Sigmoid colon (tissue), 7 donors: Measurements from ENCODE around the gene TTLL10. TPM values are rescaled to one million over a fixed set of nuclear protein-coding genes. Genes with fewer than 3 reads are reported as not detected.

Source experiments
- DNase-seq: peaks from one replicate; pipeline ENCODE4 v3.0.0-alpha.2; 2019
- H3K27ac ChIP-seq, 4 donors: fragments of 200-600 bp; sonication (generic); one replicate each; pipeline ENCODE4 v1.5.1; 2016 to 2019; ENCODE audit warnings: mild to moderate bottlenecking in 1 of 4
- H3K27me3 ChIP-seq, 3 donors: fragments of 200-600 bp; sonication (generic); one replicate each; pipeline ENCODE4 v1.5.1; 2019; ENCODE audit warnings: mild to moderate bottlenecking in 1 of 3
- H3K36me3 ChIP-seq, 4 donors: fragments of 200-600 bp; sonication (generic); one replicate each; pipeline ENCODE4 v1.5.1; 2016 to 2019
- H3K4me1 ChIP-seq, 4 donors: fragments of 200-600 bp; sonication (generic); one replicate each; pipeline ENCODE4 v1.5.1; 2017 to 2019
- H3K4me3 ChIP-seq, 4 donors: fragments of 200-600 bp; sonication (generic); one replicate each; pipeline ENCODE4 v1.5.1; 2017 to 2019; ENCODE audit warnings: mild to moderate bottlenecking in 2 of 4, moderate library complexity in 1 of 4
- H3K9me3 ChIP-seq, 4 donors: fragments of 200-600 bp in 3 of 4; sonication (generic) in 3 of 4; one replicate each; pipeline versions ENCODE4 v1.5.1 to v1.6.1; 2013 to 2019
- EP300 ChIP-seq, 4 donors: sonication (generic); formaldehyde crosslinking; IDR thresholded peaks; one replicate each; pipeline ENCODE4 v1.6.1; 2017; ENCODE audit warnings: antibody characterized with exemption in 4 of 4
- POLR2A ChIP-seq, 2 donors: fragments of 450-650 bp; IDR thresholded peaks; one replicate each; pipeline ENCODE4 v1.6.1; 2016; ENCODE audit warnings: antibody characterized with exemption in 2 of 2, mild to moderate bottlenecking in 2 of 2, moderate library complexity in 2 of 2
- POLR2AphosphoS5 ChIP-seq, 4 donors: sonication (generic); formaldehyde crosslinking; IDR thresholded peaks; one replicate each; pipeline ENCODE4 v1.6.1; 2017; ENCODE audit warnings: antibody characterized with exemption in 4 of 4
- WGBS, 2 donors: extraction: QIAGEN DNeasy Blood & Tissue Kit; methylation state at CpG; one replicate each; pipeline ENCODE4 v1.1.7; 2013; 5-methylcytosine and 5-hydroxymethylcytosine counted together
- intact Hi-C: fragments of 100-400 bp; cut with DNase I; formaldehyde crosslinking; loops from one replicate; pipeline ENCODE4 v1.15.1; 2023
- polyA plus RNA-seq, 3 donors: library from polyadenylated mRNA; stranded (reverse); fragments of 200-250 nt; gene quantifications; one replicate each; pipeline ENCODE4 v1.2.3, GENCODE V29; 2013
- total RNA-seq, 4 donors: library from RNA; depleted of rRNA; stranded (reverse); fragments of >200 nt; gene quantifications; one replicate each; pipeline ENCODE4 v1.1.0, GENCODE V29; 2016
- TF ChIP-seq, protein P1 (sequence below), 4 experiments: fragments of 450-650 bp in 3 of 4; fragments of 200-600 bp in 1 of 4; IDR thresholded peaks; one replicate each; pipeline ENCODE4 v1.5.1; 2016 to 2019; ENCODE audit warnings: antibody characterized with exemption in 4 of 4, mild to moderate bottlenecking in 3 of 4, moderate library complexity in 2 of 4
- donor health status: healthy with polysubstance abuse.
- donor health status: Bipolar disorder and iron deficiency.
- donor health status: healthy.

Gene TTLL10
- total and polyA plus RNA-seq, 7 donors, result 0.46 to 0.70 (median 0.60) TPM; not detected in 4

DNA sequence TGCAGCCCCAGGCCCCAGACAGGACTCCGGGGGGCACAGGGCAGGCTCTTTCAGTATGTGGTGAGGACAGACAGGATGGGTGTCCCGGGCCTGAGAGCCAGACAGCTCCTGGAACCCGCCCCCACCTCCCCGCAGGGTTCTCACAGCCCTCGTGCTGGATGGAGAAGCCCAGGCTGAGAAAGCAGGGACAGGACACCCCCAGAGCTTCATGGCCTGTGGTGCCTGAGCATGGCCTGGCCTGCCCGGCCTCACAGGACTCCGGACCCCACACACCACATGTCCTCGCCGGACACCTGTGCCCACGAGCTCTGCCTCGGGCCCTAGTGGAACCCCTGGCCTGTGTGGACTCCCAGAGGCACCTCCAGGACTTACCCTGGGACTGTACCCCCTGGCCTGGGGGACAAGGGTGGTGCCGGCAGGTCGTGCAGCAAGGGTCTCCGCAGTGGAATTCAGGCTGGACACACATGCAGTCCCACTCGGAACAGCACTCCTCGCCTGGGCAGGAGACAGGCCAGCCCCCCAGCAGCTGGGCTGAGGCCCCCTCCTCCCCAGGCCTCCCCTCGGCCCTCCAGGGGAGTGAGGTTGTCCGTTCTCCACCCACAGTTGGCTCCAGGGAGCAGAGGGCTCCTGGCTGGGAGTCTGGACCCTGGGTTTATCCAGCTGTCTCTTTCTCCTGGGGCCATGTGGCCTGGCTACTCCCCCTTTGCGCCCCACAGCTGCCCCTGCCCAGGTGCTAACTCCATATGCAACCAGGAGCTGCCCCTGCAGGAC is 31.5 kb downstream of the TTLL10 start:
- H3K27ac ChIP-seq, result no peak overlapping the region
- no peaks in the 10 kb centered on the region for H3K9me3 ChIP-seq
- DNase-seq, result no peak
- H3K4me3 ChIP-seq, result no peak overlapping the region
- H3K27me3 ChIP-seq, result peaks cover 10 to 61% (median 28%) of the 10 kb centered on the region in 3 donors
- WGBS, 2 donors, result 86 to 89% methylated on average over 19 of the region's 19 CpGs
- H3K4me1 ChIP-seq, result peaks cover 0 to 39% (median 37%) of the 10 kb centered on the region in 4 donors
- TF ChIP-seq, protein P1, sequence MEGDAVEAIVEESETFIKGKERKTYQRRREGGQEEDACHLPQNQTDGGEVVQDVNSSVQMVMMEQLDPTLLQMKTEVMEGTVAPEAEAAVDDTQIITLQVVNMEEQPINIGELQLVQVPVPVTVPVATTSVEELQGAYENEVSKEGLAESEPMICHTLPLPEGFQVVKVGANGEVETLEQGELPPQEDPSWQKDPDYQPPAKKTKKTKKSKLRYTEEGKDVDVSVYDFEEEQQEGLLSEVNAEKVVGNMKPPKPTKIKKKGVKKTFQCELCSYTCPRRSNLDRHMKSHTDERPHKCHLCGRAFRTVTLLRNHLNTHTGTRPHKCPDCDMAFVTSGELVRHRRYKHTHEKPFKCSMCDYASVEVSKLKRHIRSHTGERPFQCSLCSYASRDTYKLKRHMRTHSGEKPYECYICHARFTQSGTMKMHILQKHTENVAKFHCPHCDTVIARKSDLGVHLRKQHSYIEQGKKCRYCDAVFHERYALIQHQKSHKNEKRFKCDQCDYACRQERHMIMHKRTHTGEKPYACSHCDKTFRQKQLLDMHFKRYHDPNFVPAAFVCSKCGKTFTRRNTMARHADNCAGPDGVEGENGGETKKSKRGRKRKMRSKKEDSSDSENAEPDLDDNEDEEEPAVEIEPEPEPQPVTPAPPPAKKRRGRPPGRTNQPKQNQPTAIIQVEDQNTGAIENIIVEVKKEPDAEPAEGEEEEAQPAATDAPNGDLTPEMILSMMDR (IDR thresholded peaks at IDR 0.05), result no peak
- no peak for TF ChIP-seq POLR2AphosphoS5 (IDR thresholded peaks at IDR 0.05)
- no peak for TF ChIP-seq POLR2A (IDR thresholded peaks at IDR 0.05)
- no peak for TF ChIP-seq EP300 (IDR thresholded peaks at IDR 0.05)
- intact Hi-C loops, result loop anchor here (5.0 kb wide), 1 partner anchor 48 kb away; no protein-coding TSS in a partner anchor
- H3K36me3 ChIP-seq, result no peaks in the 10 kb centered on the region

DNA sequence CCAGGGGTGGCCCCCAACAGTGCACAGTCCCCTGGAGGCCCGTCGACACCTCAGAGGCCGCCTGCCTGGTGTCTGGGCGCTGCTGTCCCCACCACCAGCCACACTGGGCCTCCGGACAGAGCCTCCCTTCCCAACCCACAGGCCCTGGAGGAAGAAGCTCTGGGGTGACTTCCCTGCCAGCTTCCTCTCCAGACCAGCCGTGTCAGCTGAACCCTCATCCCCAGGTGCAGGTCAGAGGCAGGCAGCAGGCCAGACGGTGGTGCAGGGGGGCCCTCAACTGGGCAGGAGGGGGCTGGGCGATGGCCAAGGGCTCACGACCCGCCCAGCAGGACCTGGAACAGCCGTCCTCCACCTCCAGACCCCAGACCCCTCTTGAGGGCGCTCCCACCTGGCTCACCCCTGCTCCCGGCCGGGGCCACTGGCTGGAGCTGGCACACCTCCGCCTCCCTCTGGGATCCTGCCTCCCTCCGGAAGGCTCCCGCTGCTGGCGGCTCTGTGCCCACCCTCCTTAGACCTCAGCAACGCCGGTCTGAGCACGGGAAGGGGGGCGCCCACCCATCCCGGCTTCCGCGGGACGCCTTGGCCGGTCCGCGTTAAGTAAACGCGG is 32.2 kb downstream of the TTLL10 start:
- DNase-seq, result no peak
- H3K9me3 ChIP-seq, result no peaks in the 10 kb centered on the region
- H3K4me1 ChIP-seq, result peaks cover 0 to 36% (median 35%) of the 10 kb centered on the region in 4 donors
- no peak overlapping the region for H3K27ac ChIP-seq
- WGBS, 2 donors, result 17 to 25% methylated on average over 31 of the region's 31 CpGs
- intact Hi-C loops, result loop anchor here (5.0 kb wide), 1 partner anchor 49 kb away; no protein-coding TSS in a partner anchor
- H3K4me3 ChIP-seq, result peak overlapping the region in 3 of 4 donors; percentile 3 to 27 (median 24)
- TF ChIP-seq, protein P1 (IDR thresholded peaks at IDR 0.05), result no peak
- TF ChIP-seq POLR2A (IDR thresholded peaks at IDR 0.05) (no peak), EP300 (IDR thresholded peaks at IDR 0.05) (no peak), POLR2AphosphoS5 (IDR thresholded peaks at IDR 0.05) (no peak)
- H3K27me3 ChIP-seq, result peaks cover 10 to 57% (median 28%) of the 10 kb centered on the region in 3 donors
- H3K36me3 ChIP-seq, result no peaks in the 10 kb centered on the region

DNA sequence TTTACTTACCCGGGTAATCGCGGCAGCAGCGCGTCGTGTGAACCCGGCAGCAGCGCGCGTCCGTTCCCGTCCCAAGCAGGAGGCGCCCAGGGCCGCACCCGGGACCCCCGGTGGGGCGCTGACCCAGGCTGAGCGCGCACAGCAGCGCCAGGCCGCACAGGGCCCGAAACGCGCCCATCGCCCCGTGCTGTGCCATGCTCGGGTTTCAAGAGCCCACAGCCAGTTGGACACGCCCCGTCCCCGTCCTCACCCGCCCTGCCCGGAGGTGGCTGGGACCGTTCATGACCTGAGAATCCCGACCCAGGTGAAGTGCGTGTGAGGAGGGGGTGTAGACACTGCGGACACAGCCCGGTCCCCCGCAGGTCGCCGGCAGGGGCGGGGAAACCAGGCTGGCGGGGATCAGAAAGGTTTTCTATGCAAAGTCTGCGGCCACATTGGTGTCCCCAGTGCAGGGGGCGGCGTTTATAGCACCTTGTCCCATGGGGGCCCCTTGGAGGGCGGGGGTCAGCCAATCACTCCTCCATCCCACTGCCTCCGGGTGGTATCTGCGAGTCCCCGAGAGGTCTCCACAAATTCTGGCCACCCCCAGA is 32.8 kb downstream of the TTLL10 start, which contains the start of gene TNFRSF18:
Gene TNFRSF18, minus strand, starts transcription at position 217 of the 590 bp plus-strand sequence. Its CDS starts 21 bp downstream, at position 196.
- TF ChIP-seq EP300 (IDR thresholded peaks at IDR 0.05) (no peak), POLR2A (IDR thresholded peaks at IDR 0.05) (no peak), POLR2AphosphoS5 (IDR thresholded peaks at IDR 0.05) (no peak)
- TF ChIP-seq, protein P1 (IDR thresholded peaks at IDR 0.05), result no peak
- no peaks in the 10 kb centered on the region for H3K36me3 ChIP-seq
- intact Hi-C loops, result loop anchor here (5.0 kb wide), 1 partner anchor 49 kb away; no protein-coding TSS in a partner anchor
- H3K4me3 ChIP-seq, result peak within 1 kb of the TSS in 3 of 4 donors; percentile 3 to 27 (median 24)
- no peaks in the 10 kb centered on the region for H3K9me3 ChIP-seq
- no peak within 1 kb of the TSS for H3K27ac ChIP-seq
- H3K4me1 ChIP-seq, result peaks cover 0 to 30% (median 29%) of the 10 kb centered on the region in 4 donors
- DNase-seq, result no peak
- peaks cover 5 to 51% (median 28%) of the 10 kb centered on the region in 3 donors for H3K27me3 ChIP-seq
- WGBS, 2 donors, result 3 to 6% methylated on average over 49 of the region's 49 CpGs

DNA sequence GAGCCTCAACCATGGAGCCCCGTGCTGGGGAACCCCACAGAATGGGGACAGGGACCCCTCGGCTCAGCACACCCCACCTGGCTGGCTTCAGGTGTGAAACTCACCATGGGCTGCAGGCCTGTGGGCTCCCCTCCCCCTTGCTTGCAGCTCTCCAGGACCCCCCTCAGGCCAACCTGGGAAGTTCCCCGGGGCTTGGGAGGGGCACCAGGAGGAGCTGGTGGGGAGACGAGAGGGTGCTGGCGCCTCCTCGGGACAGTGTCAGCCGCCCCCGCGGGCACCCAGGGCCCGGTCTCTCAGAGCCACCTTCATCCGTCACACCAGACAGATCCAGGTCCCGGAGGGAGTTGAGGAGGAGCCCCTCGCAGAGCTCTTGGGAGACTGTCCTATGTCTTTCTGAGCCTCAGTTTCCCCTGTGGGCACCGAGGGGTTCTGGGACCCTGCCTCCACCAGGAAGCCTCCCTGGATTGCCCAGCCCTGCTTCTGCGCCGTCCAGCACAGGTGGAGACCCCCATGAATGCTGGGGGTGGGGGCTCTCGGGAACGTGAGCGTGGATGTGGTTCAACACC is 33.4 kb downstream of the TTLL10 start:
- TF ChIP-seq POLR2A (IDR thresholded peaks at IDR 0.05) (no peak), EP300 (IDR thresholded peaks at IDR 0.05) (no peak), POLR2AphosphoS5 (IDR thresholded peaks at IDR 0.05) (no peak)
- TF ChIP-seq, protein P1 (IDR thresholded peaks at IDR 0.05), result no peak
- WGBS, 2 donors, result 40 to 54% methylated on average over 19 of the region's 19 CpGs
- H3K27me3 ChIP-seq, result peaks cover 4 to 49% (median 28%) of the 10 kb centered on the region in 3 donors
- H3K4me3 ChIP-seq, result no peak overlapping the region
- no peaks in the 10 kb centered on the region for H3K9me3 ChIP-seq
- no peak for DNase-seq
- no peak overlapping the region for H3K27ac ChIP-seq
- H3K36me3 ChIP-seq, result no peaks in the 10 kb centered on the region
- H3K4me1 ChIP-seq, result peaks cover 0 to 29% (median 27%) of the 10 kb centered on the region in 4 donors
- intact Hi-C loops, result loop anchor here (5.0 kb wide), 1 partner anchor 50 kb away; no protein-coding TSS in a partner anchor
